ENCODE measurements around the gene MADD. TPM values are rescaled to one million over a fixed set of nuclear protein-coding genes. Genes with fewer than 3 reads are reported as not detected.
A peak's percentile ranks its signal among the peaks of the same experiment; 100 is the strongest.

The MADD gene
- total and polyA plus RNA-seq, 10 of the 15 experiments (the other 5 are each of a cell fraction or from before 2014, with no cell fraction given), result 0.47 to 35.4 (median 17.6) TPM

DNA sequence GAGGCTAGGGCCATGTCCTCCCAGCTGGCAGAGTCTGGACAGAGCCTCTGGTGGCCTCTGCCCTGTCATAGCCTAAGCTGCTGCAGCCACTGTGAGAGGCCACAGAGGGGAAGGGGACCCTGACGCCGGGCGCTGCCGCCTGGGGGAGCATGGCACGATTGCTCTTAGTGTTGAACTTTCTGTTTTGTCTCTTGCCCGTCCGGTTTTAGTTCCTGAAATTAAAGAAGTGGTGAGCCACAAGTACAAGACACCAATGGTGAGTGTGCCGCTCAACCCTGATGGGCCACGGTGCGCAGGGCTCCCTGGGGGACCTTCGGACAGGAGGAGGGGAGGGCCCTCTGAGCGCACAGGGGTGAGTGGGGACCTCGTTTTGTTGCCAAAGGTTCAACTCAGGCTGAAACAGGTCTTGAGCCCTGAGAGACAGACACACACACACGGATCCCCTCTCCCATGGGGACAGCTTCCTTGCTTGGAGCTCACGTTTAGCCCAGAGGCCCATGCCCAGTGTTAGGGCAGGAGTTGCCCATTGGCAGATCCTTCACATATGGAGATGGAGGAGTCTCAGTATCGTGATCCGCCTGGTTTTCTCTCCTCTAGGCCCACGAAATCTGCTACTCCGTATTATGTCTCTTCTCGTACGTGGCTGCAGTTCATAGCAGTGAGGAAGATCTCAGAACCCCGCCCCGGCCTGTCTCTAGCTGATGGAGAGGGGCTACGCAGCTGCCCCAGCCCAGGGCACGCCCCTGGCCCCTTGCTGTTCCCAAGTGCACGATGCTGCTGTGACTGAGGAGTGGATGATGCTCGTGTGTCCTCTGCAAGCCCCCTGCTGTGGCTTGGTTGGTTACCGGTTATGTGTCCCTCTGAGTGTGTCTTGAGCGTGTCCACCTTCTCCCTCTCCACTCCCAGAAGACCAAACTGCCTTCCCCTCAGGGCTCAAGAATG lies 58.8 kb downstream of the MADD start (continued):
- 0 out of 2 replicates have a peak, but pooled peaks have one; percentile 17 for TF ChIP-seq BACH1 (IDR thresholded peaks at IDR 0.05; ENCODE audit: borderline replicate concordance)
- TF ChIP-seq, protein P1, sequence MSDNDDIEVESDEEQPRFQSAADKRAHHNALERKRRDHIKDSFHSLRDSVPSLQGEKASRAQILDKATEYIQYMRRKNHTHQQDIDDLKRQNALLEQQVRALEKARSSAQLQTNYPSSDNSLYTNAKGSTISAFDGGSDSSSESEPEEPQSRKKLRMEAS (IDR thresholded peaks at IDR 0.05; ENCODE audit: low read depth, low read length), result no peak
- peak; percentile 13; the same call in 1 of the 2 replicates for TF ChIP-seq SMC3 (IDR thresholded peaks at IDR 0.05; ENCODE audit: borderline replicate concordance, low read length)
- TF ChIP-seq ETV6 (conservative IDR thresholded peaks at IDR 0.05 in 1 of 2, IDR thresholded peaks at IDR 0.05 in 1 of 2; ENCODE audit: borderline replicate concordance in 1 of 2, low read depth in 1 of 2), result no peak
- peak; percentile 28 to 65; a peak in 1 of 4 replicates for TF ChIP-seq BHLHE40 (IDR thresholded peaks at IDR 0.05; ENCODE audit: borderline replicate concordance in 1 of 2, low read depth in 2 of 2, low read length in 1 of 2)
- TF ChIP-seq BMI1 (IDR thresholded peaks at IDR 0.05; ENCODE audit: borderline replicate concordance), result no peak
- TF ChIP-seq MTA2 (IDR thresholded peaks at IDR 0.05; ENCODE audit: low read depth), result no peak
- TF ChIP-seq ZNF217 (IDR thresholded peaks at IDR 0.05), result no peak
- TF ChIP-seq HCFC1 (IDR thresholded peaks at IDR 0.05; ENCODE audit: low read length), result no peak
- TF ChIP-seq SUZ12 (IDR thresholded peaks at IDR 0.05; ENCODE audit: unreplicated experiment), result no peak
- TF ChIP-seq GATAD2B (conservative IDR thresholded peaks at IDR 0.05; ENCODE audit: low read depth), result no peak
- TF ChIP-seq, protein P2, sequence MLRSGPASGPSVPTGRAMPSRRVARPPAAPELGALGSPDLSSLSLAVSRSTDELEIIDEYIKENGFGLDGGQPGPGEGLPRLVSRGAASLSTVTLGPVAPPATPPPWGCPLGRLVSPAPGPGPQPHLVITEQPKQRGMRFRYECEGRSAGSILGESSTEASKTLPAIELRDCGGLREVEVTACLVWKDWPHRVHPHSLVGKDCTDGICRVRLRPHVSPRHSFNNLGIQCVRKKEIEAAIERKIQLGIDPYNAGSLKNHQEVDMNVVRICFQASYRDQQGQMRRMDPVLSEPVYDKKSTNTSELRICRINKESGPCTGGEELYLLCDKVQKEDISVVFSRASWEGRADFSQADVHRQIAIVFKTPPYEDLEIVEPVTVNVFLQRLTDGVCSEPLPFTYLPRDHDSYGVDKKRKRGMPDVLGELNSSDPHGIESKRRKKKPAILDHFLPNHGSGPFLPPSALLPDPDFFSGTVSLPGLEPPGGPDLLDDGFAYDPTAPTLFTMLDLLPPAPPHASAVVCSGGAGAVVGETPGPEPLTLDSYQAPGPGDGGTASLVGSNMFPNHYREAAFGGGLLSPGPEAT (IDR thresholded peaks at IDR 0.05; ENCODE audit: low read depth), result no peak
- TF ChIP-seq ZNF274 (IDR thresholded peaks at IDR 0.05; ENCODE audit: insufficient read depth, insufficient read length), result no peak
- TF ChIP-seq KDM1A (IDR thresholded peaks at IDR 0.05; ENCODE audit: borderline replicate concordance), result no peak
- peak; percentile 71 for TF ChIP-seq MEF2B (IDR thresholded peaks at IDR 0.05; ENCODE audit: partially characterized antibody, poor library complexity, severe bottlenecking)
- TF ChIP-seq MTA3 (IDR thresholded peaks at IDR 0.05; ENCODE audit: borderline replicate concordance, low read length), result no peak
- TF ChIP-seq RB1 (IDR thresholded peaks at IDR 0.05; ENCODE audit: borderline replicate concordance), result no peak
- no peak for TF ChIP-seq MXI1 (IDR thresholded peaks at IDR 0.05; ENCODE audit: low read depth, low read length)
- TF ChIP-seq, protein P3, sequence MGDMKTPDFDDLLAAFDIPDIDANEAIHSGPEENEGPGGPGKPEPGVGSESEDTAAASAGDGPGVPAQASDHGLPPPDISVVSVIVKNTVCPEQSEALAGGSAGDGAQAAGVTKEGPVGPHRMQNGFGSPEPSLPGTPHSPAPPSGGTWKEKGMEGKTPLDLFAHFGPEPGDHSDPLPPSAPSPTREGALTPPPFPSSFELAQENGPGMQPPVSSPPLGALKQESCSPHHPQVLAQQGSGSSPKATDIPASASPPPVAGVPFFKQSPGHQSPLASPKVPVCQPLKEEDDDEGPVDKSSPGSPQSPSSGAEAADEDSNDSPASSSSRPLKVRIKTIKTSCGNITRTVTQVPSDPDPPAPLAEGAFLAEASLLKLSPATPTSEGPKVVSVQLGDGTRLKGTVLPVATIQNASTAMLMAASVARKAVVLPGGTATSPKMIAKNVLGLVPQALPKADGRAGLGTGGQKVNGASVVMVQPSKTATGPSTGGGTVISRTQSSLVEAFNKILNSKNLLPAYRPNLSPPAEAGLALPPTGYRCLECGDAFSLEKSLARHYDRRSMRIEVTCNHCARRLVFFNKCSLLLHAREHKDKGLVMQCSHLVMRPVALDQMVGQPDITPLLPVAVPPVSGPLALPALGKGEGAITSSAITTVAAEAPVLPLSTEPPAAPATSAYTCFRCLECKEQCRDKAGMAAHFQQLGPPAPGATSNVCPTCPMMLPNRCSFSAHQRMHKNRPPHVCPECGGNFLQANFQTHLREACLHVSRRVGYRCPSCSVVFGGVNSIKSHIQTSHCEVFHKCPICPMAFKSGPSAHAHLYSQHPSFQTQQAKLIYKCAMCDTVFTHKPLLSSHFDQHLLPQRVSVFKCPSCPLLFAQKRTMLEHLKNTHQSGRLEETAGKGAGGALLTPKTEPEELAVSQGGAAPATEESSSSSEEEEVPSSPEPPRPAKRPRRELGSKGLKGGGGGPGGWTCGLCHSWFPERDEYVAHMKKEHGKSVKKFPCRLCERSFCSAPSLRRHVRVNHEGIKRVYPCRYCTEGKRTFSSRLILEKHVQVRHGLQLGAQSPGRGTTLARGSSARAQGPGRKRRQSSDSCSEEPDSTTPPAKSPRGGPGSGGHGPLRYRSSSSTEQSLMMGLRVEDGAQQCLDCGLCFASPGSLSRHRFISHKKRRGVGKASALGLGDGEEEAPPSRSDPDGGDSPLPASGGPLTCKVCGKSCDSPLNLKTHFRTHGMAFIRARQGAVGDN (IDR thresholded peaks at IDR 0.05), result 0 out of 2 replicates have a peak, but pooled peaks have one; percentile 21
- TF ChIP-seq KLF5 (IDR thresholded peaks at IDR 0.05; ENCODE audit: partially characterized antibody), result no peak
- TF ChIP-seq TCF12 (IDR thresholded peaks at IDR 0.05; ENCODE audit: low read depth, low read length), result no peak
- TF ChIP-seq POLR2AphosphoS2 (IDR thresholded peaks at IDR 0.05; ENCODE audit: low read depth, low read length), result no peak

Data from GM12878 (cell line).